Measurements from ENCODE around the gene ITGA8.
"Not testable (repeated sequence)": the region's sequence is repeated elsewhere in the genome, so short reads cannot be mapped to it uniquely, and the experiment has no call there.

ITGA8 gene

GRCh38 chr10:15476337-15476736 lies 243.4 kb downstream of the ITGA8 start:
- no peak for DNase-seq (ENCODE audit: low read depth, low spot score)
- TF ChIP-seq SUZ12 (IDR thresholded peaks at IDR 0.05; ENCODE audit: extremely low read depth, insufficient read depth, insufficient read length), result no peak
- TF ChIP-seq YY1 (IDR thresholded peaks at IDR 0.05; ENCODE audit: insufficient read depth, insufficient read length), result no peak
- TF ChIP-seq ZNF274 (IDR thresholded peaks at IDR 0.05; ENCODE audit: low read depth, low read length), result no peak

DNA sequence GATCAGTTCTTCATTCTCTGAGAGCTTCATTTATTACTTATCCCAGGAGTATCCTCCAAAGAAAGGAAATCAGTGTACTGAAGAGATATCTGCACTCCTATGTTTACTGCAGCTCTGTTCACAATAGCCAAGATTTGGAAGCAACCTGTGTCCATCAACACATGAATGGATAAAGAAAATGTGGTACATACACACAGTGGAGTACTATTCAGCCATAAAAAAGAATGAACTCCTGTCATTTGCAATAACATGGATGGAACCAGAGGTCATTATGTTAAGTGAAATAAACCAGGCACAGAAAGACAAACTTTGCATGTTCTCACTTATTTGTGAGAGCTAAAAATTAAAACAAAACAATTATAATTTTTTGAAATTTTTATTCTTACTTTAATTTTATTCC lies 244.3 kb downstream of the ITGA8 start:
- not testable (repeated sequence) for H3K27me3 ChIP-seq (ENCODE audit: insufficient read depth, insufficient read length); H3K9me3 ChIP-seq (ENCODE audit: insufficient read depth, low read length); H3K36me3 ChIP-seq (ENCODE audit: insufficient read depth, insufficient read length, low read length); H3K9ac ChIP-seq (ENCODE audit: insufficient read length, low read depth); DNase-seq (ENCODE audit: low read depth, low spot score); H3K4me1 ChIP-seq (ENCODE audit: insufficient read depth, insufficient read length); H3K4me3 ChIP-seq (ENCODE audit: insufficient read length, low read depth)

More at GRCh38 chr10:15476337-15476736, 243.4 kb downstream of the ITGA8 start:
- Histone ChIP-seq H3K4me1 (ENCODE audit: insufficient read depth, insufficient read length) (peaks cover 8% of the 10 kb centered on the region), H3K27me3 (ENCODE audit: insufficient read depth, insufficient read length) (peaks cover 4% of the 10 kb centered on the region), H3K9ac (ENCODE audit: insufficient read length, low read depth) (no peak overlapping the region), H3K36me3 (ENCODE audit: insufficient read depth, insufficient read length, low read length) (no peaks in the 10 kb centered on the region), H3K9me3 (ENCODE audit: insufficient read depth, low read length) (0 out of 2 replicates have a peak, but pooled peaks cover 4% of the 10 kb centered on the region), H3K4me3 (ENCODE audit: insufficient read length, low read depth) (no peak overlapping the region)

- DNase-seq (ENCODE audit: low read depth, low spot score), result no peak
- peaks cover 8% of the 10 kb centered on the region for H3K4me1 ChIP-seq (ENCODE audit: insufficient read depth, insufficient read length)
- H3K4me3 ChIP-seq (ENCODE audit: insufficient read length, low read depth), result no peak overlapping the region
- no peak overlapping the region for H3K9ac ChIP-seq (ENCODE audit: insufficient read length, low read depth)
- TF ChIP-seq SUZ12 (IDR thresholded peaks at IDR 0.05; ENCODE audit: extremely low read depth, insufficient read depth, insufficient read length) (no peak), ZNF274 (IDR thresholded peaks at IDR 0.05; ENCODE audit: low read depth, low read length) (no peak), YY1 (IDR thresholded peaks at IDR 0.05; ENCODE audit: insufficient read depth, insufficient read length) (no peak)
- no peaks in the 10 kb centered on the region for H3K36me3 ChIP-seq (ENCODE audit: insufficient read depth, insufficient read length, low read length)
- H3K9me3 ChIP-seq (ENCODE audit: insufficient read depth, low read length), result peaks cover 4% of the 10 kb centered on the region; the same call in 1 of the 2 replicates
- peaks cover 4% of the 10 kb centered on the region for H3K27me3 ChIP-seq (ENCODE audit: insufficient read depth, insufficient read length)
Measured at GRCh38 chr10:15474671-15475070, 245.1 kb downstream of the ITGA8 start.

GRCh38 chr10:15473396-15473767 lies 246.3 kb downstream of the ITGA8 start:
- H3K4me3 ChIP-seq (ENCODE audit: insufficient read length, low read depth), result no peak overlapping the region
- H3K9me3 ChIP-seq (ENCODE audit: insufficient read depth, low read length), result peaks cover 4% of the 10 kb centered on the region; the same call in 1 of the 2 replicates
- H3K4me1 ChIP-seq (ENCODE audit: insufficient read depth, insufficient read length), result peaks cover 8% of the 10 kb centered on the region
- H3K27me3 ChIP-seq (ENCODE audit: insufficient read depth, insufficient read length), result peaks cover 10% of the 10 kb centered on the region
- no peak for TF ChIP-seq YY1 (IDR thresholded peaks at IDR 0.05; ENCODE audit: insufficient read depth, insufficient read length)
- TF ChIP-seq ZNF274 (IDR thresholded peaks at IDR 0.05; ENCODE audit: low read depth, low read length), result no peak
- no peak for TF ChIP-seq SUZ12 (IDR thresholded peaks at IDR 0.05; ENCODE audit: extremely low read depth, insufficient read depth, insufficient read length)
- no peak overlapping the region for H3K9ac ChIP-seq (ENCODE audit: insufficient read length, low read depth)
- no peak for DNase-seq (ENCODE audit: low read depth, low spot score)
- H3K36me3 ChIP-seq (ENCODE audit: insufficient read depth, insufficient read length, low read length), result no peaks in the 10 kb centered on the region

- peak; percentile 32 for DNase-seq (ENCODE audit: low read depth, low spot score)
- Histone ChIP-seq H3K4me1 (ENCODE audit: insufficient read depth, insufficient read length) (peaks cover 6% of the 10 kb centered on the region), H3K9me3 (ENCODE audit: insufficient read depth, low read length) (peaks cover 4% of the 10 kb centered on the region; the same call in 1 of the 2 replicates), H3K9ac (ENCODE audit: insufficient read length, low read depth) (no peak overlapping the region), H3K4me3 (ENCODE audit: insufficient read length, low read depth) (no peak overlapping the region), H3K36me3 (ENCODE audit: insufficient read depth, insufficient read length, low read length) (no peaks in the 10 kb centered on the region), H3K27me3 (ENCODE audit: insufficient read depth, insufficient read length) (peaks cover 11% of the 10 kb centered on the region)
- no peak for TF ChIP-seq ZNF274 (IDR thresholded peaks at IDR 0.05; ENCODE audit: low read depth, low read length)
- no peak for TF ChIP-seq YY1 (IDR thresholded peaks at IDR 0.05; ENCODE audit: insufficient read depth, insufficient read length)
- TF ChIP-seq SUZ12 (IDR thresholded peaks at IDR 0.05; ENCODE audit: extremely low read depth, insufficient read depth, insufficient read length), result no peak
Measured at GRCh38 chr10:15472431-15473395, 247.0 kb downstream of the ITGA8 start.

DNA sequence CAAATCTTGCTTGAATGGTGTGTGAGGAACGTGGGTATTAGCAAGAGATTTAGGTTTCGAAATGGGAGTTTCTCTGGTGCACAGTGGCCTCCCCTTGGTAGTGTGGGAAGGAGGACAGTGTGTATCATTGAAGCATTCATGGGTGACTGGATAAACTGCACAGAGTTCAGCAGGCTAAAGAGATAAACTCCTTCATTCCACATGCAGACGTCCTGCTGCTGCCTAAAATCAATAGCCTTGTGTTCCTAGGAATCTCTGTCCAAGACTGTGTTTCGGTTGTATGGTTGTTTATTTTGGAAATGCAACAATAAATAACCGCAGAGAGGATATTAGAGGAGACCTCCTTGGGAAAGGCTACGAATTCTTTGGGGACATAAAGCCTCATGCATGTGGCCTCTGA lies 247.7 kb downstream of the ITGA8 start:
- Histone ChIP-seq H3K9ac (ENCODE audit: insufficient read length, low read depth) (no peak overlapping the region), H3K4me3 (ENCODE audit: insufficient read length, low read depth) (no peak overlapping the region), H3K4me1 (ENCODE audit: insufficient read depth, insufficient read length) (peaks cover 6% of the 10 kb centered on the region), H3K27me3 (ENCODE audit: insufficient read depth, insufficient read length) (peaks cover 11% of the 10 kb centered on the region), H3K36me3 (ENCODE audit: insufficient read depth, insufficient read length, low read length) (no peaks in the 10 kb centered on the region), H3K9me3 (ENCODE audit: insufficient read depth, low read length) (peaks cover 4% of the 10 kb centered on the region; the same call in 1 of the 2 replicates)
- DNase-seq (ENCODE audit: low read depth, low spot score), result no peak
- no peak for TF ChIP-seq SUZ12 (IDR thresholded peaks at IDR 0.05; ENCODE audit: extremely low read depth, insufficient read depth, insufficient read length)
- no peak for TF ChIP-seq YY1 (IDR thresholded peaks at IDR 0.05; ENCODE audit: insufficient read depth, insufficient read length)
- TF ChIP-seq ZNF274 (IDR thresholded peaks at IDR 0.05; ENCODE audit: low read depth, low read length), result no peak

DNA sequence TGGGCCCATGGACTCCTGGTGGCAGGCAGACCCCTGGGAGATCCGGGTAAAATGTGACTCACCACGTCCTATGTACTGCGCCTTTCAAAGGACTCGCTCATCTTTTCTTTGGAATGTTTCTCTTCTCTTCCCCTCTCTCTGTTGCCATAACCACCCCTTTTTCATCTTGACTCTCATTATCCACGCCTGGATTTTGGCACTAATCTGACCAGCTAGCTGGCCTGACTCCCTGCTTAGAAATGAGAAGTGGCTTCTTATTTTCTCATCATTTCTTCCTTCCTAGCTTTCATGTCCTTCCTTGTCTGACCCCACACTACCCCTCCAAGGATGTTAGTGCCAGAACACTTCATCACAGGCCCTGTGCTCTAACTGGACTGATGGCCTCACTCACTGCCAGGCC lies 250.6 kb downstream of the ITGA8 start:
- Histone ChIP-seq H3K27me3 (ENCODE audit: insufficient read depth, insufficient read length) (peaks cover 11% of the 10 kb centered on the region), H3K9ac (ENCODE audit: insufficient read length, low read depth) (no peak overlapping the region), H3K4me3 (ENCODE audit: insufficient read length, low read depth) (no peak overlapping the region), H3K9me3 (ENCODE audit: insufficient read depth, low read length) (no peaks in the 10 kb centered on the region; the same call in 1 of the 2 replicates), H3K4me1 (ENCODE audit: insufficient read depth, insufficient read length) (peaks cover 5% of the 10 kb centered on the region), H3K36me3 (ENCODE audit: insufficient read depth, insufficient read length, low read length) (no peaks in the 10 kb centered on the region)
- no peak for TF ChIP-seq SUZ12 (IDR thresholded peaks at IDR 0.05; ENCODE audit: extremely low read depth, insufficient read depth, insufficient read length)
- no peak for TF ChIP-seq ZNF274 (IDR thresholded peaks at IDR 0.05; ENCODE audit: low read depth, low read length)
- TF ChIP-seq YY1 (IDR thresholded peaks at IDR 0.05; ENCODE audit: insufficient read depth, insufficient read length), result no peak
- DNase-seq (ENCODE audit: low read depth, low spot score), result no peak

All from NT2/D1 (cell line).